HepG2 (cell line): Measurements from ENCODE around the gene TTC31. TPM values are rescaled to one million over a fixed set of nuclear protein-coding genes. Genes with fewer than 3 reads are reported as not detected.

Experiments used
- FOXM1 ChIP-seq: sonication (generic); formaldehyde crosslinking; IDR thresholded peaks from 2 replicates; pipeline ENCODE4 v1.5.0; 2020; ENCODE audit warnings: missing genetic modification reagents
- GABPB1 ChIP-seq: IDR thresholded peaks from 2 replicates; pipeline ENCODE4 v1.6.1; 2016; ENCODE audit warnings: mild to moderate bottlenecking, missing genetic modification reagents, moderate library complexity, missing compliant biosample characterization
- HOMEZ ChIP-seq: IDR thresholded peaks from 2 replicates; pipeline ENCODE4 v1.6.1; 2016; ENCODE audit warnings: low read depth
- LCORL ChIP-seq, 2 experiments: fragments of 450-650 bp in 1 of 2; sonication (generic) in 1 of 2; formaldehyde crosslinking in 1 of 2; IDR thresholded peaks; 2 replicates each; pipeline versions ENCODE4 v1.5.0 to v1.6.1; 2017 to 2020; ENCODE audit warnings: antibody characterized with exemption in 1 of 2, missing genetic modification reagents in 1 of 2
- SP1 ChIP-seq, 2 experiments: fragments of 450-650 bp in 1 of 2; sonication (generic) in 1 of 2; formaldehyde crosslinking in 1 of 2; IDR thresholded peaks; 2 replicates each; pipeline versions ENCODE4 v1.4.0 to v1.6.1; 2016 to 2020; ENCODE audit warnings: missing genetic modification reagents in 1 of 2
- TARDBP ChIP-seq: sonication (generic); formaldehyde crosslinking; IDR thresholded peaks from 2 replicates; pipeline ENCODE4 v1.8.0; 2022; ENCODE audit warnings: mild to moderate bottlenecking, missing genetic modification reagents
- TBX2 ChIP-seq: sonication (generic); formaldehyde crosslinking; IDR thresholded peaks from 2 replicates; pipeline ENCODE4 v1.5.0; 2020; ENCODE audit warnings: missing genetic modification reagents, mild to moderate bottlenecking, borderline replicate concordance
- ZBTB10 ChIP-seq: sonication (generic); formaldehyde crosslinking; IDR thresholded peaks from 2 replicates; pipeline ENCODE4 v1.4.0; 2020; ENCODE audit warnings: missing genetic modification reagents, borderline replicate concordance
- ZBTB2 ChIP-seq: sonication (generic); formaldehyde crosslinking; IDR thresholded peaks from 2 replicates; pipeline ENCODE4 v1.8.0; 2022; ENCODE audit warnings: low read depth, missing genetic modification reagents
- ZBTB38 ChIP-seq: sonication (generic); formaldehyde crosslinking; IDR thresholded peaks from 2 replicates; pipeline ENCODE4 v1.5.1; 2020; ENCODE audit warnings: mild to moderate bottlenecking, missing genetic modification reagents
- ZNF12 ChIP-seq: sonication (generic); formaldehyde crosslinking; IDR thresholded peaks from 2 replicates; pipeline ENCODE4 v1.5.0; 2020; ENCODE audit warnings: missing genetic modification reagents
- ZNF33B ChIP-seq: sonication (generic); formaldehyde crosslinking; IDR thresholded peaks from 2 replicates; pipeline ENCODE4 v1.5.1; 2020; ENCODE audit warnings: mild to moderate bottlenecking, missing genetic modification reagents
- ZNF446 ChIP-seq: sonication (generic); formaldehyde crosslinking; IDR thresholded peaks from 2 replicates; pipeline ENCODE4 v1.5.0; 2020; ENCODE audit warnings: mild to moderate bottlenecking, missing genetic modification reagents
- ZNF547 ChIP-seq: sonication (generic); formaldehyde crosslinking; IDR thresholded peaks from 2 replicates; pipeline ENCODE4 v1.5.1; 2020; ENCODE audit warnings: mild to moderate bottlenecking, missing genetic modification reagents
- ZNF589 ChIP-seq: sonication (generic); formaldehyde crosslinking; conservative IDR thresholded peaks from 2 replicates; pipeline ENCODE4 v1.8.0; 2022; ENCODE audit warnings: mild to moderate bottlenecking, moderate library complexity, missing genetic modification reagents
- ZNF607 ChIP-seq: sonication (generic); formaldehyde crosslinking; IDR thresholded peaks from 2 replicates; pipeline ENCODE4 v1.5.1; 2020; ENCODE audit warnings: missing genetic modification reagents, mild to moderate bottlenecking, borderline replicate concordance
- ZNF678 ChIP-seq: sonication (generic); formaldehyde crosslinking; IDR thresholded peaks from 2 replicates; pipeline ENCODE4 v1.4.0; 2020; ENCODE audit warnings: mild to moderate bottlenecking, missing genetic modification reagents
- ZNF687 ChIP-seq: sonication (generic); formaldehyde crosslinking; IDR thresholded peaks from 2 replicates; pipeline ENCODE4 v1.5.1; 2020; ENCODE audit warnings: mild to moderate bottlenecking, missing genetic modification reagents, moderate library complexity
- ZNF883 ChIP-seq: sonication (generic); formaldehyde crosslinking; IDR thresholded peaks from 2 replicates; pipeline ENCODE4 v1.5.1; 2020; ENCODE audit warnings: mild to moderate bottlenecking, missing genetic modification reagents; ENCODE audit errors: not compliant biosample characterization
- polyA plus RNA-seq, 8 experiments: library from polyadenylated mRNA; depleted of rRNA in 3 of 8; stranded (reverse) in 7 of 8; unstranded in 1 of 8; fragments of >200 nt; fragmentation: Illumina TruSeq in 4 of 8; extraction: Trizol in 4 of 8; gene quantifications; 2 replicates each; pipeline versions ENCODE4 v1.2.1 to v1.2.3, GENCODE V29; 2011 to 2016; ENCODE audit warnings: low read depth in 4 of 8, missing spikeins in 1 of 8, mixed read lengths in 1 of 8; ENCODE audit not compliant: insufficient read depth in 1 of 8
- total RNA-seq, 5 experiments: library from RNA; depleted of rRNA; stranded (reverse); fragments of >200 nt; fragmentation: Illumina TruSeq; extraction: Trizol; gene quantifications; 2 replicates each; pipeline ENCODE4 v1.2.3, GENCODE V29; 2016; ENCODE audit warnings: low read depth in 1 of 5

Gene TTC31
- total and polyA plus RNA-seq, 2 of the 13 experiments (the other 11 are each of a cell fraction or from before 2014, with no cell fraction given), result 28.3 to 39.5 TPM

- no peak for TF ChIP-seq ZBTB10 (CRISPR knock-in tag)
- peak; percentile 41; the same call in 1 of the 2 replicates for TF ChIP-seq TBX2 (CRISPR knock-in tag)
- no peak for TF ChIP-seq HOMEZ (CRISPR knock-in tag)
- no peak for TF ChIP-seq SP1 (IDR thresholded peaks at IDR 0.05)
- peak; percentile 12; the same call in 1 of the 2 replicates for TF ChIP-seq SP1 (CRISPR knock-in tag; IDR thresholded peaks at IDR 0.05)
- peak; percentile 53; the same call in 1 of the 2 replicates for TF ChIP-seq TARDBP (CRISPR knock-in tag)
- TF ChIP-seq ZNF607 (CRISPR knock-in tag), result 0 out of 2 replicates have a peak, but pooled peaks have one; percentile 7
- no peak for TF ChIP-seq GABPB1 (CRISPR knock-in tag)
- no peak for TF ChIP-seq ZNF446 (CRISPR knock-in tag)
- 0 out of 2 replicates have a peak, but pooled peaks have one; percentile 35 for TF ChIP-seq ZNF589
- no peak for TF ChIP-seq ZNF678 (CRISPR knock-in tag)
- TF ChIP-seq ZNF12 (CRISPR knock-in tag), result no peak
- TF ChIP-seq ZNF33B (CRISPR knock-in tag), result no peak
- no peak for TF ChIP-seq ZNF883 (CRISPR knock-in tag)
- no peak for TF ChIP-seq LCORL (IDR thresholded peaks at IDR 0.05)
- 0 out of 2 replicates have a peak, but pooled peaks have one; percentile 5 for TF ChIP-seq LCORL (CRISPR knock-in tag; IDR thresholded peaks at IDR 0.05)
- TF ChIP-seq ZNF547, result no peak
- TF ChIP-seq ZBTB2 (CRISPR knock-in tag), result 0 out of 2 replicates have a peak, but pooled peaks have one; percentile 6
- no peak for TF ChIP-seq FOXM1
- TF ChIP-seq ZBTB38 (CRISPR knock-in tag), result peak; percentile 82
- TF ChIP-seq ZNF687, result peak; percentile 54
These were observed 30.9 kb downstream of the TTC31 start (continued) for GRCh38 chr2:74513605-74514367.
